BJ (cell line): ENCODE data around the gene CAMKK1. TPM values are rescaled to one million over a fixed set of nuclear protein-coding genes. Genes with fewer than 3 reads are reported as not detected.

Source experiments
- CTCF ChIA-PET: fragments of 350-600 bp; formaldehyde crosslinking; extraction: SDS; loops from one replicate; lab custom pipeline; 2021; ENCODE audit warnings: antibody characterized with exemption, inconsistent platforms; lab: Yijun Ruan, JAX
- POLR2A ChIA-PET: fragments of 300-600 bp; sonication (Branson Sonifier 250); formaldehyde crosslinking; extraction: SDS; loops from one replicate; lab custom pipeline; 2021; ENCODE audit warnings: antibody characterized with exemption; lab: Charles Lee
- DNase-seq: peaks from one replicate; pipeline ENCODE4 v3.0.0-alpha.2; 2011; ENCODE audit warnings: low read depth
- H3K27me3 ChIP-seq: 2 replicates; pipeline ENCODE4 v1.6.0; 2011; ENCODE audit warnings: low read length; ENCODE audit not compliant: control insufficient read depth, insufficient read depth
- H3K36me3 ChIP-seq: 2 replicates; pipeline ENCODE4 v1.5.1; 2011; ENCODE audit warnings: low read length; ENCODE audit not compliant: control insufficient read depth, insufficient read depth
- H3K4me3 ChIP-seq: 2 replicates; pipeline ENCODE4 v1.5.1; 2011; ENCODE audit warnings: low read depth, mild to moderate bottlenecking, control low read depth, low read length
- polyA plus RNA-seq: library from polyadenylated mRNA; depleted of rRNA; stranded (reverse); fragments of >200 nt; gene quantifications from 2 replicates; pipeline ENCODE4 v1.2.3, GENCODE V29; 2011
- TF ChIP-seq, protein P1 (sequence below): IDR thresholded peaks from 2 replicates; pipeline ENCODE4 v1.5.1; 2011; ENCODE audit warnings: low read depth, mild to moderate bottlenecking, control low read depth, inconsistent platforms, low read length, moderate library complexity; ENCODE audit not compliant: insufficient read depth

CAMKK1 gene
- polyA plus RNA-seq, 1 experiment: 6.1 TPM

- no peak for DNase-seq
- CTCF ChIA-PET: interaction anchor here (0.6 to 1.9 kb wide), 8 partner anchors 16 to 776 kb away, joined by 3 to 10 read pairs (median 5); partner anchors contain the start of gene NCBP3
These were observed 13.0 kb downstream of the CAMKK1 start for GRCh38 chr17:3879591-3880417.

GRCh38 chr17:3879186-3879585 lies 13.7 kb downstream of the CAMKK1 start:
- H3K36me3 ChIP-seq: peaks cover 22% of the 10 kb centered on the region
- no peak overlapping the region for H3K4me3 ChIP-seq
- TF ChIP-seq, protein P1, sequence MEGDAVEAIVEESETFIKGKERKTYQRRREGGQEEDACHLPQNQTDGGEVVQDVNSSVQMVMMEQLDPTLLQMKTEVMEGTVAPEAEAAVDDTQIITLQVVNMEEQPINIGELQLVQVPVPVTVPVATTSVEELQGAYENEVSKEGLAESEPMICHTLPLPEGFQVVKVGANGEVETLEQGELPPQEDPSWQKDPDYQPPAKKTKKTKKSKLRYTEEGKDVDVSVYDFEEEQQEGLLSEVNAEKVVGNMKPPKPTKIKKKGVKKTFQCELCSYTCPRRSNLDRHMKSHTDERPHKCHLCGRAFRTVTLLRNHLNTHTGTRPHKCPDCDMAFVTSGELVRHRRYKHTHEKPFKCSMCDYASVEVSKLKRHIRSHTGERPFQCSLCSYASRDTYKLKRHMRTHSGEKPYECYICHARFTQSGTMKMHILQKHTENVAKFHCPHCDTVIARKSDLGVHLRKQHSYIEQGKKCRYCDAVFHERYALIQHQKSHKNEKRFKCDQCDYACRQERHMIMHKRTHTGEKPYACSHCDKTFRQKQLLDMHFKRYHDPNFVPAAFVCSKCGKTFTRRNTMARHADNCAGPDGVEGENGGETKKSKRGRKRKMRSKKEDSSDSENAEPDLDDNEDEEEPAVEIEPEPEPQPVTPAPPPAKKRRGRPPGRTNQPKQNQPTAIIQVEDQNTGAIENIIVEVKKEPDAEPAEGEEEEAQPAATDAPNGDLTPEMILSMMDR: no peak
- CTCF ChIA-PET: interaction anchor here (0.9 to 1.9 kb wide), 5 partner anchors 15 to 142 kb away, joined by 3 to 10 read pairs (median 6); partner anchors contain the start of gene NCBP3
- peak; percentile 33 for DNase-seq
- no peaks in the 10 kb centered on the region for H3K27me3 ChIP-seq
- POLR2A ChIA-PET: no interaction called here

More at GRCh38 chr17:3879591-3880417, 13.0 kb downstream of the CAMKK1 start:
- Histone ChIP-seq H3K36me3 (peaks cover 27% of the 10 kb centered on the region), H3K27me3 (no peaks in the 10 kb centered on the region), H3K4me3 (no peak overlapping the region)
- TF ChIP-seq, protein P1: no peak
- POLR2A ChIA-PET: no interaction called here

- DNase-seq: no peak
- H3K27me3 ChIP-seq: no peaks in the 10 kb centered on the region
- TF ChIP-seq, protein P1: no peak
- H3K4me3 ChIP-seq: no peak overlapping the region
- POLR2A ChIA-PET: no interaction called here
- peaks cover 29% of the 10 kb centered on the region for H3K36me3 ChIP-seq
- CTCF ChIA-PET: interaction anchor here (1.2 kb wide), 1 partner anchor 36 kb away, joined by 3 read pairs; no protein-coding TSS in a partner anchor
These were observed 15.6 kb downstream of the CAMKK1 start for GRCh38 chr17:3877220-3877619.

DNA sequence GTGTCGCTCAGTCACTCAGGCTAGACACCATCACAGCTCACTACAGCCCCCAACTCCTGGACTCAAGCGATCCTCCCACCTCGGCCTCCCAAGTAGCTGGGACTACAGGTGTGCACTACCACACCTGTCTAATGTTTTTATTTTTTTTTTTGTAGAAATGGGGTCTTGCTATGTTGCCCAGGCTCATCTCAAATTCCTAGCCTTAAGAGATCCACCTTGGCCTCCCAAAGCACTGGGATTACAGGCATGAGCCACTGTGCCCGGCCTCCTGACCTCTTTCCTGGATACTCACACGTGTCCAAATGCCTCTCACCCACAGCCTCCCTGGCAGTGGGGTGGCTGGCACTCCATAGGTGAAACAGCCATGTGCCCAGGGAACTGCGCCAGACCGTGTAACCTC lies 17.5 kb downstream of the CAMKK1 start:
- TF ChIP-seq, protein P1: no peak
- H3K36me3 ChIP-seq: peaks cover 31% of the 10 kb centered on the region
- no peaks in the 10 kb centered on the region for H3K27me3 ChIP-seq
- no peak overlapping the region for H3K4me3 ChIP-seq
- no peak for DNase-seq
- ChIA-PET POLR2A (no interaction called here), CTCF (no interaction called here)

- TF ChIP-seq, protein P1: no peak
- H3K4me3 ChIP-seq: no peak overlapping the region
- POLR2A ChIA-PET: no interaction called here
- DNase-seq: no peak
- CTCF ChIA-PET: no interaction called here
- peaks cover 31% of the 10 kb centered on the region for H3K36me3 ChIP-seq
- no peaks in the 10 kb centered on the region for H3K27me3 ChIP-seq
These were observed 19.0 kb downstream of the CAMKK1 start for GRCh38 chr17:3873862-3874261.
